GM03348 (cell line): ENCODE results near the gene GRIK5.

Source experiments
- DNase-seq: peaks from one replicate; pipeline ENCODE4 v3.0.0; 2012; ENCODE audit warnings: low spot score

Gene GRIK5

DNA sequence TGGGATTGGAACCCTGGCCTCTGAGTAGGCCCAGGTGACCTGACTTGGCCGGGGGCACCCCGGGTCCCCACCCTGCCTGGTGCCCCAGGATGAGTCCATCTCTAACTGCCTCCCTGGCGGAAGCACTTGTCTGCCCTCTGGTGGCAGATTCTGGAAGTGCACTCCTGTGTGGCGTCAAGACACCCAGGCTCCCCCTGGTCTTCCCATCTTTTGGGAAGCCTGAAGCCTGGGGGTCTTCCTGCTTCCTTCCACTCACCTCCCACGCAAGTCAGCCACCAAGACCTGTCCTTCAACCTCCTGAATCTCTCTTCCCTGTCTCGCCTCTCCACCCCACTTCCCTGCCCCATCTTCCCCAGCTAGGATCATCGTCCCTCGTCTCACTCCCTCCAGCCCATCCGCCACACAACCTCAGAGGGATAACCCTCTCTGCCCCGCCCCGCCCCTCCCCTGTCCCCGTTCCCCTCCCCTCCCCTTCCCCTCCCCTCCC, 118.3 kb downstream of the GRIK5 start:
- peak; percentile 92 for DNase-seq
